Endodermal cell (in vitro differentiated cells): ENCODE measurements around the gene PDE7B. TPM values are rescaled to one million over a fixed set of nuclear protein-coding genes. Genes with fewer than 3 reads are reported as not detected.
A peak's percentile ranks its signal among the peaks of the same experiment; 100 is the strongest.

Source experiments
- DNase-seq: peaks from one replicate; pipeline ENCODE4 v3.0.0-alpha.2; 2017
- H3K27ac ChIP-seq: 2 replicates; pipeline ENCODE4 v1.5.1; 2013; ENCODE audit warnings: mild to moderate bottlenecking, low read depth, low read length, moderate library complexity
- H3K27me3 ChIP-seq: 2 replicates; pipeline ENCODE4 v1.6.1; 2013; ENCODE audit warnings: mild to moderate bottlenecking, low read length, moderate library complexity; ENCODE audit not compliant: insufficient read depth, control insufficient read depth, poor library complexity, severe bottlenecking
- H3K36me3 ChIP-seq: 2 replicates; pipeline ENCODE4 v1.7.0; 2013; ENCODE audit warnings: mild to moderate bottlenecking, low read length, moderate library complexity; ENCODE audit not compliant: control insufficient read depth, insufficient read depth
- H3K4me1 ChIP-seq: one replicate; pipeline ENCODE4 v1.7.0; 2013; ENCODE audit warnings: low read length; ENCODE audit not compliant: control insufficient read depth, insufficient read depth
- H3K4me3 ChIP-seq: 2 replicates; pipeline ENCODE4 v1.5.1; 2013; ENCODE audit warnings: mild to moderate bottlenecking, low read length, moderate library complexity
- H3K9ac ChIP-seq: 2 replicates; pipeline ENCODE4 v1.6.1; 2013; ENCODE audit warnings: mild to moderate bottlenecking, low read length, moderate library complexity; ENCODE audit not compliant: poor library complexity, severe bottlenecking; ENCODE audit errors: extremely low read depth
- H3K9me3 ChIP-seq: 2 replicates; pipeline ENCODE4 v1.6.1; 2013; ENCODE audit warnings: mild to moderate bottlenecking, low read length, moderate library complexity; ENCODE audit not compliant: control insufficient read depth
- H3K27ac Mint-ChIP-seq: 2 replicates; pipeline ENCODE4 v1.8.0; 2020; ENCODE audit warnings: mixed read lengths
- H3K27me3 Mint-ChIP-seq: 2 replicates; pipeline ENCODE4 v1.8.0; 2021; ENCODE audit warnings: mild to moderate bottlenecking, mixed read lengths; ENCODE audit not compliant: insufficient read depth
- H3K36me3 Mint-ChIP-seq: 2 replicates; pipeline ENCODE4 v1.8.0; 2020; ENCODE audit warnings: low read depth, mixed read lengths
- H3K4me1 Mint-ChIP-seq: 2 replicates; pipeline ENCODE4 v1.8.0; 2020; ENCODE audit warnings: mixed read lengths
- H3K4me3 Mint-ChIP-seq: 2 replicates; pipeline ENCODE4 v1.8.0; 2020; ENCODE audit warnings: mild to moderate bottlenecking, moderate library complexity, mixed read lengths
- H3K9me3 Mint-ChIP-seq: 2 replicates; pipeline ENCODE4 v1.8.0; 2020; ENCODE audit warnings: mild to moderate bottlenecking, mixed read lengths
- WGBS, 2 experiments: methylation state at CpG; one replicate each; pipeline versions ENCODE4 v1.1.5 to v1.1.7; 2013; ENCODE audit warnings: missing lambda C conversion rate in 2 of 2, mixed read lengths in 1 of 2; ENCODE audit not compliant: insufficient coverage in 1 of 2, insufficient read length in 1 of 2; 5-methylcytosine and 5-hydroxymethylcytosine counted together
- total RNA-seq, 2 donors: library from RNA; stranded (reverse); fragmentation: NEBNext Ultra II Directional in 1 of 2; extraction: Animal tissue kit (Norgen Biotek cat#: 25700) in 1 of 2; gene quantifications; 2 replicates in 1 of 2; 3 replicates in 1 of 2; pipeline ENCODE4 v1.2.1, GENCODE V29; 2021
- TF ChIP-seq, protein P1 (sequence below): fragments of 200-600 bp; sonication (generic); conservative IDR thresholded peaks from 2 replicates; pipeline ENCODE4 v1.5.0; 2021; ENCODE audit warnings: antibody characterized with exemption, mild to moderate bottlenecking

Gene PDE7B
- total RNA-seq, 2 donors from 2014 or later, result 0.26 TPM; not detected in 1

DNA sequence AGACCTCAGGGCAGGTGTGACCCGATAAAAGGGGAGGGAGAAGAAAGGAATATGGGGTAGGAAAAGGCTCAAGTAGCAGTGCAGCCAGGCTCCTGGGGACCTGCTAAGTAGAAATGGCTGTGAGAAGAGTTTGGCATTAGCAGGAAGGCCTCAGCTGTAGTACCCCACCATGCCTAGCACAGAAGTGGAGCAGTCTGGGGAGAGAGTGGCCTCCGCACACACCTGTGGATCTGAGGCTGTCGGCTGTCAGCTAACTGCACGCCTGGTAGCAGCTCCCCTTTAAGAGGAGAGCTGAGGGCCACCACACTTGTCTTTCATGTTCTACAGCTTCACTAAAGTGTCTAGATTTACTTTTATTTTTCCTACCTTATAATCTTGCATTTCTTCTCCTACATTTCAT, 24.6 kb downstream of the PDE7B start:
- WGBS, 2 experiments, result 88 to 93% methylated on average over 1 to 4 of the region's 4 CpGs
- TF ChIP-seq, protein P1, sequence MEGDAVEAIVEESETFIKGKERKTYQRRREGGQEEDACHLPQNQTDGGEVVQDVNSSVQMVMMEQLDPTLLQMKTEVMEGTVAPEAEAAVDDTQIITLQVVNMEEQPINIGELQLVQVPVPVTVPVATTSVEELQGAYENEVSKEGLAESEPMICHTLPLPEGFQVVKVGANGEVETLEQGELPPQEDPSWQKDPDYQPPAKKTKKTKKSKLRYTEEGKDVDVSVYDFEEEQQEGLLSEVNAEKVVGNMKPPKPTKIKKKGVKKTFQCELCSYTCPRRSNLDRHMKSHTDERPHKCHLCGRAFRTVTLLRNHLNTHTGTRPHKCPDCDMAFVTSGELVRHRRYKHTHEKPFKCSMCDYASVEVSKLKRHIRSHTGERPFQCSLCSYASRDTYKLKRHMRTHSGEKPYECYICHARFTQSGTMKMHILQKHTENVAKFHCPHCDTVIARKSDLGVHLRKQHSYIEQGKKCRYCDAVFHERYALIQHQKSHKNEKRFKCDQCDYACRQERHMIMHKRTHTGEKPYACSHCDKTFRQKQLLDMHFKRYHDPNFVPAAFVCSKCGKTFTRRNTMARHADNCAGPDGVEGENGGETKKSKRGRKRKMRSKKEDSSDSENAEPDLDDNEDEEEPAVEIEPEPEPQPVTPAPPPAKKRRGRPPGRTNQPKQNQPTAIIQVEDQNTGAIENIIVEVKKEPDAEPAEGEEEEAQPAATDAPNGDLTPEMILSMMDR, result no peak
- Histone ChIP-seq H3K9me3 (no peaks in the 10 kb centered on the region), H3K4me1 (no peaks in the 10 kb centered on the region), H3K9ac (no peak overlapping the region), H3K27ac (no peak overlapping the region), H3K36me3 (no peaks in the 10 kb centered on the region), H3K27me3 (no peaks in the 10 kb centered on the region), H3K4me3 (no peak overlapping the region)
- Mint-ChIP-seq H3K4me3 (no peak overlapping the region), H3K9me3 (no peaks in the 10 kb centered on the region), H3K27ac (no peak overlapping the region), H3K4me1 (peaks cover 3% of the 10 kb centered on the region), H3K36me3 (no peaks in the 10 kb centered on the region), H3K27me3 (no peaks in the 10 kb centered on the region)
- DNase-seq, result peak; percentile 52

- DNase-seq, result no peak
- TF ChIP-seq, protein P1, result no peak
- Histone ChIP-seq H3K4me1 (no peaks in the 10 kb centered on the region), H3K4me3 (no peak overlapping the region), H3K9me3 (no peaks in the 10 kb centered on the region), H3K27me3 (no peaks in the 10 kb centered on the region), H3K27ac (no peak overlapping the region), H3K9ac (no peak overlapping the region), H3K36me3 (no peaks in the 10 kb centered on the region)
- Mint-ChIP-seq H3K4me3 (no peak overlapping the region), H3K9me3 (no peaks in the 10 kb centered on the region), H3K4me1 (peaks cover 3% of the 10 kb centered on the region), H3K36me3 (no peaks in the 10 kb centered on the region), H3K27ac (no peak overlapping the region), H3K27me3 (no peaks in the 10 kb centered on the region)
- 81 to 83% methylated on average over 5 to 6 of the region's 6 CpGs for WGBS, 2 experiments
Measured at GRCh38 chr6:135877666-135878065, 26.2 kb downstream of the PDE7B start.

DNA sequence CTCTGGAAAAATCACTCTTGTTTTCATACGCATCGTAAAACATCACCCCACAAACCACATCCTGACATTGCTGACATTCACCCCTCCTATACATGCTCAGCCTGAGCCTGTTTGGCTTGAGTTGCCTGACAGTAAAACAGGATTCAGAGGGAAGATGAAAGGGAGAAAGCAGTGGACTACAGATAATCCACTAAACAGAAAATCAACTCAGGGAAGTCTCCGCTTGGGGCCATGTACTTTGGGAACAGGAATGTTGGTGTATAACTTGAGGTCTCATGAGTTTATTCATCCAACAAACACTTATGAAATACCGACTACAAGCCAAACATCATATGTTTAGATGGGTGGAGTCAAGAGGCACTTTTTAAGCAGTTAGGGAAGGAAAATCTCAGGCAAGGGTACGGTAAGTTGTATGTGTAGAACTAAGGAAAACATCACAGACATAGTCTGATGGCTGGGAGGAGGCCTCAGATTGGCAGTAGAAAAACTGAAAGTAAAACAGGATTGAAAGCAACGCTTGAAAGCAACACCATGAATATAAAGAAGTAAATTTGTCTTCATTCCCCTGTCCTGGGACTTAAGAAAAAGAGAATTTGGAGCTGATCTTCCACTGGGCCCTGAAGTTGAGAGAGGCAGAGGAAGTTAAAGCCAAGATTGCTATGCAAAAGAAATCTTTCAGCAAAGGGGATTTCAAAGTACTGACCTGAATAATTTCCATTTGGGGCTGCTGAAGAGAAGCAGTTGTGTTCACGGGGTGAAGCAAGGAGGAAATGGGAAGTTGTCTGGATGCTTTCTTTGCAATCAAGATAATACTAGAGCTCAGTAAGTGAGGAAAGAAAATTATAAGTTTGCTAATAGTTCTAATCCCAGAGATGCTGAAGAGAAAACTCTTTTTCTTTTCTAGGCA, 28.8 kb downstream of the PDE7B start:
- Mint-ChIP-seq H3K4me1 (peaks cover 3% of the 10 kb centered on the region), H3K36me3 (no peaks in the 10 kb centered on the region), H3K4me3 (no peak overlapping the region), H3K27ac (peak overlapping the region; percentile 1), H3K27me3 (no peaks in the 10 kb centered on the region), H3K9me3 (no peaks in the 10 kb centered on the region)
- Histone ChIP-seq H3K27me3 (no peaks in the 10 kb centered on the region), H3K9ac (no peak overlapping the region), H3K4me1 (no peaks in the 10 kb centered on the region), H3K4me3 (no peak overlapping the region), H3K27ac (no peak overlapping the region), H3K36me3 (no peaks in the 10 kb centered on the region), H3K9me3 (no peaks in the 10 kb centered on the region)
- no peak for DNase-seq
- 91 to 92% methylated on average over 3 to 6 of the region's 7 CpGs for WGBS, 2 experiments
- TF ChIP-seq, protein P1, result no peak
